Peyer's patch (tissue), 4 donors: ENCODE data around the gene NCAPD3. TPM values are rescaled to one million over a fixed set of nuclear protein-coding genes. Genes with fewer than 3 reads are reported as not detected.

Source experiments
- DNase-seq, 3 donors: peaks; one replicate each; pipeline ENCODE4 v3.0.0-alpha.2; 2017 to 2019
- H3K27ac ChIP-seq, 4 donors: fragments of 200-600 bp; sonication (generic); one replicate each; pipeline ENCODE4 v1.5.1; 2016 to 2019
- H3K27me3 ChIP-seq, 2 donors: fragments of 200-600 bp; sonication (generic); one replicate each; pipeline ENCODE4 v1.5.1; 2019
- H3K36me3 ChIP-seq, 3 donors: fragments of 200-600 bp; sonication (generic); one replicate each; pipeline ENCODE4 v1.5.1; 2016 to 2019
- H3K4me1 ChIP-seq, 4 donors: fragments of 200-600 bp; sonication (generic); one replicate each; pipeline ENCODE4 v1.5.1; 2016 to 2019
- H3K4me3 ChIP-seq, 4 donors: fragments of 200-600 bp; sonication (generic); 1 replicate in 3 of 4; 2 replicates in 1 of 4; pipeline ENCODE4 v1.5.1; 2016 to 2019; ENCODE audit warnings: mild to moderate bottlenecking in 1 of 4
- H3K9me3 ChIP-seq, 4 donors: fragments of 200-600 bp; sonication (generic); one replicate each; pipeline ENCODE4 v1.5.1; 2016 to 2019; ENCODE audit warnings: mild to moderate bottlenecking in 1 of 4
- CTCF ChIP-seq, 6 experiments: fragments of 450-650 bp in 4 of 6; fragments of 200-600 bp in 2 of 6; sonication (generic) in 1 of 6; IDR thresholded peaks; one replicate each; pipeline ENCODE4 v1.5.1; 2017 to 2019; ENCODE audit warnings: antibody characterized with exemption in 6 of 6, mild to moderate bottlenecking in 3 of 6, moderate library complexity in 1 of 6
- POLR2A ChIP-seq, 2 donors: fragments of 450-650 bp; IDR thresholded peaks; one replicate each; pipeline ENCODE4 v1.5.1; 2017; ENCODE audit warnings: antibody characterized with exemption in 2 of 2, mild to moderate bottlenecking in 2 of 2, moderate library complexity in 2 of 2
- total RNA-seq, 4 donors: library from RNA; depleted of rRNA; stranded (reverse); fragments of >200 nt; gene quantifications; one replicate each; pipeline ENCODE4 v1.1.0, GENCODE V29; 2016

The NCAPD3 gene
- total RNA-seq, 4 donors from 2014 or later = 12.5 to 30.5 (median 13.9) TPM

- Histone ChIP-seq H3K36me3 (no peaks in the 10 kb centered on the region), H3K27ac (no peak overlapping the region), H3K9me3 (no peaks in the 10 kb centered on the region), H3K27me3 (no peaks in the 10 kb centered on the region), H3K4me1 (no peaks in the 10 kb centered on the region), H3K4me3 (no peak overlapping the region)
- TF ChIP-seq CTCF (IDR thresholded peaks at IDR 0.05) (no peak), POLR2A (IDR thresholded peaks at IDR 0.05) (no peak)
- no peak for DNase-seq
These were observed 85.4 kb downstream of the NCAPD3 start for GRCh38 chr11:134138376-134138775.

GRCh38 chr11:134134167-134134566, 89.6 kb downstream of the NCAPD3 start:
- no peaks in the 10 kb centered on the region for H3K27me3 ChIP-seq
- H3K27ac ChIP-seq = no peak overlapping the region
- no peaks in the 10 kb centered on the region for H3K4me1 ChIP-seq
- TF ChIP-seq CTCF (IDR thresholded peaks at IDR 0.05) = no peak
- TF ChIP-seq POLR2A (IDR thresholded peaks at IDR 0.05) = no peak
- DNase-seq = no peak
- H3K36me3 ChIP-seq = no peaks in the 10 kb centered on the region
- peaks cover 0 to 4% (median 0%) of the 10 kb centered on the region in 4 donors for H3K9me3 ChIP-seq
- H3K4me3 ChIP-seq = no peak overlapping the region

GRCh38 chr11:134132808-134133207, 91.0 kb downstream of the NCAPD3 start:
- no peak for DNase-seq
- TF ChIP-seq POLR2A (IDR thresholded peaks at IDR 0.05) = no peak
- no peak for TF ChIP-seq CTCF (IDR thresholded peaks at IDR 0.05)

GRCh38 chr11:134131628-134132244, 92.0 kb downstream of the NCAPD3 start:
- TF ChIP-seq POLR2A (IDR thresholded peaks at IDR 0.05) (no peak), CTCF (IDR thresholded peaks at IDR 0.05) (no peak)
- Histone ChIP-seq H3K27ac (no peak overlapping the region), H3K9me3 (peaks cover 0 to 4% (median 0%) of the 10 kb centered on the region in 4 donors), H3K4me1 (no peaks in the 10 kb centered on the region), H3K4me3 (no peak overlapping the region), H3K36me3 (no peaks in the 10 kb centered on the region), H3K27me3 (no peaks in the 10 kb centered on the region)
- DNase-seq = no peak

More at GRCh38 chr11:134132808-134133207, 91.0 kb downstream of the NCAPD3 start:
- Histone ChIP-seq H3K4me3 (no peak overlapping the region), H3K27ac (no peak overlapping the region), H3K27me3 (no peaks in the 10 kb centered on the region), H3K4me1 (no peaks in the 10 kb centered on the region), H3K36me3 (no peaks in the 10 kb centered on the region), H3K9me3 (peaks cover 0 to 4% (median 0%) of the 10 kb centered on the region in 4 donors)

GRCh38 chr11:134126217-134126822, 97.4 kb downstream of the NCAPD3 start:
- Histone ChIP-seq H3K9me3 (no peaks in the 10 kb centered on the region), H3K4me1 (no peaks in the 10 kb centered on the region), H3K4me3 (no peak overlapping the region), H3K27ac (peak overlapping the region in 1 of 4 donors; percentile 72), H3K36me3 (no peaks in the 10 kb centered on the region), H3K27me3 (no peaks in the 10 kb centered on the region)
- TF ChIP-seq POLR2A (IDR thresholded peaks at IDR 0.05) (no peak), CTCF (IDR thresholded peaks at IDR 0.05) (no peak)
- no peak for DNase-seq
